ENCODE results near the gene RBP5.
"Not testable (repeated sequence)": the region's sequence is repeated elsewhere in the genome, so short reads cannot be mapped to it uniquely, and the experiment has no call there.

Gene RBP5

DNA sequence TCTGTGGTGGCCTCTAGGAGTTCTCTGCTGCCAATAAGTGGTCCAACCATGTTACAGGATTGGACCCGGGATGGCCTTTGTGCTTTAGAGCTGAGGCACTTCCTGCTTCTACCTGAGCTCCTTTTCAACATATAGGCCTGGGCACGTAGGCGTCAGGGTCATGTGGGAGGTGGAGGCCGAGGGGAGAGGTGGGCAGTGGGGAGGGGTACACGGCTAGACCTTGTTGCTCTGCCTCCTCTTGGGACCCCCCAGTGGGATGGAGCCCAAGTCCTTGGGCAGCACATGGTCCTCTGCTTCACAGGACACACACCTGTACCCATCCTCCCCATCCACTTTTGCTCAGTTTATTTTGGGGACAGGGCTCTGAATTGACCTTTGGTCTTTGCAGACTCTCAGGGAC lies 7.4 kb downstream of the RBP5 start:
- DNase-seq: no peak

GRCh38 chr12:7120166-7120565 lies 8.5 kb downstream of the RBP5 start:
- DNase-seq: no peak

- no peak for DNase-seq
These were observed 9.8 kb downstream of the RBP5 start for GRCh38 chr12:7118881-7119280.

DNA sequence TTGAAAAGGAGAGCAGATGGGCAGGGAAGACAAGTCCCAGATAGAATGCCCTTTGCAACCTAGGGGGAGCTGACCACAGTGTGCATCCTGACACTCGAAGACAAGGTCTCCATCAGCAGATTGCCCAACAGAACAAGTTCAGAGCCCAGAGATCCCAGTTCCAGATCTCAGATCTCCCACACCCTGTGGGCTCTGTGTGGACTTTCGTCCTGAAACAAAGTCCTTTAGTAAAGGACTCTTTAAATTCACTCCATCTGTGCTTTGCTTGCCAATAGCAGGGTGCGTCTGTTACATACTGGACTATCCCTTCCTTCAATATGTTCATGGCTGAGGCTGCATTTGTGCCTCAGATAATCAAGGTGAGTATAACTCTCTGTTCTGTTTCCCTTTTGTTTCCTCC lies 11.0 kb downstream of the RBP5 start:
- no peak for DNase-seq

GRCh38 chr12:7116916-7117315 lies 11.8 kb downstream of the RBP5 start:
- DNase-seq: no peak

- DNase-seq: no peak
These were observed 12.5 kb downstream of the RBP5 start for GRCh38 chr12:7116196-7116595.

DNA sequence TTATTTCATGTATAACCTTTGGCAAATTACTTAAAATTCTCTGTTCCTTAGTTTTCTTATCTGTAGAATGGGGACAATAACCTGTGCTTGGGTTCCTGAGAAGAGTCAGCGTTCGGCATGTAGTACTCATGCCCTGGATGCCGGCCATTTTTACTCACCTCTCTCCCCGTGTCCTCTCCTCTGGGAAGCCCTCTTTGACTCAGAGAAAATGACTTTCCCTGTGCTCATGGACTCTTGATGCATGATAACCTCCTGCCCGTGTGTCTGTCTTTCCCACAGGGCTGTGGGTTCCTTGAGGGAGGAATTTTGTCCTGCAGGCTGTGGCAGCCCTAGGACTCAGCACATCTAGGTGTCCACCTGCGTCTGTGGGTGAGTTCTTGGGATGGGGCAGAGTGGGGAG lies 13.8 kb downstream of the RBP5 start:
- DNase-seq: no peak

GRCh38 chr12:7114008-7114407 lies 14.7 kb downstream of the RBP5 start:
- DNase-seq: no peak

DNA sequence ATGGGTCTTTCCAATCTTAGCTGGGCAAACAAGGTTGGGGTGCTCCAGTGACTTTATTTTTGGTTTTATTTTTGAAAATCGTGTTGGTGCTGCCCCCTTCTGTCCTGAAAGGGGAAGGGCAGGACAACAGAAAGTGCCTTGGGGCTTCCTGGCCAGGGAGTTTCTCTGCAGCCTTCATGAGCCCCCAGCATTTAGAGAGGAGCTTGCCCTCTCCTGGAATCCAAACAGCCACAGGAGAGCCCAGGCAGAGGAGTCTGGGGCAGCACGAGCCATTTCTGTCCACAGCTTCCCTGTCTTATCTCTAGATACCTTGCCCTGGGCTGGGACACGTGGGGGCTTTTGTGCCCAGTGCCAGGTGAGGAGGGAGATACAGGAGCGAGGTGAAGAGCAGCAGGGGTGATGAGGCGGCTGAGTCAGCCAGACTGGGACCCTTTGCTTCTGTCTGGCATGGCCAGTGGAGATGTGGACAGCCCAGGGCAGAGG lies 15.3 kb downstream of the RBP5 start:
- DNase-seq: no peak

DNA sequence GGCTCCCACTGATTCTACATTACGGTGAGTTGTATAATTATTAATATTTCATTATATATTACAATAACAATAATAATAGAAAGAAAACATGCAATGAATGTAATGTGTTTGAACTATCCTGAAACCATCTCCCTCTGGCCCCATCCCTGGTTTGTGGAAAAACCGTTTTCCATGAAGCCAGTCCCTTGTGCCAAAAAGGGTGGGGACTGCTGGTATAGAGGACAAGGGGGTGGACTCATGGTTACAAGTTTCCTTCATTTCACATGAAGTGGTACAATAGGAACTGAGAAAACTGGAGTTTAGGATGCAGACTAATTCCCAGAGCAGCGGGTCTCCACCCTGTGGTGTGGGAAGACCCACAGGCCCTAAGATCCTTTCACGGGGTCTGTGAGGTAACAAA lies 16.6 kb downstream of the RBP5 start:
- DNase-seq: no peak

DNA sequence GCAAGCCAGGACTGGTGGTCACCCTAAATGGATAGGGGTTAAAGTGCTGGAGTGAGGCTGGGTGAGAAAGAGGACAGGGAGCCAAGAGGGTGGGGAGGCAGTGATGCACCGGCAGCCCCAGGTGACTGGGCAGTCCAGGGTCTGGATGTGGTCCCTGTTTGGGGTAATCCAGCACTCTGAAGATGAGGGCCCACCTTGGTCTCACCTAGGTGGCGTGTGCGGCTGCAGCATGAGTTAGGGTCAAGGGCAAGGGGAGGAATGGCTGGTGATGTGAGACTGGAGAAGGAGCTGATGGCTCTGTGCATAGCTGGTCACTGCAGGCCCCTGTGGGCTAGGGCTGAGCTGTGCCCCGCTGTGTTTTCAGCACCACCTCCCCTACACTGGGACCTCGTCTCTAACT lies 18.0 kb downstream of the RBP5 start:
- no peak for DNase-seq

DNA sequence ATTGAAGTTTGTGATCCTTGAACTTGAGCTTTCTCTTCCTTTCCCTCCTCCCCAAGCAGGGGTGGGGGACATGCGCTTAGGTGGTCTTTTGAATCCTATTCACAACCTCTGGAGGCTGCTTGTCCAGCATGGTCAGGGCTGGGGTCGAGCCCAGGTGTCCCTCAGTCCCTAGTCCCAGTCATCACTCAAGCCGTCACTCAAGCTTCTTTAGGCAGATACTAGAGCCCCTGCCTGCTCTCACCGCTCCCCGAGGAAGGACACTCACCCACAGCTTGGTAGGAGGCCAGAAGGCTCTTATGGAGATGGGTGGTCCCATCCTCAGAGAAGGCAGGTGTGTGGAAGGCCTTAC lies 19.1 kb downstream of the RBP5 start:
- DNase-seq: no peak

DNA sequence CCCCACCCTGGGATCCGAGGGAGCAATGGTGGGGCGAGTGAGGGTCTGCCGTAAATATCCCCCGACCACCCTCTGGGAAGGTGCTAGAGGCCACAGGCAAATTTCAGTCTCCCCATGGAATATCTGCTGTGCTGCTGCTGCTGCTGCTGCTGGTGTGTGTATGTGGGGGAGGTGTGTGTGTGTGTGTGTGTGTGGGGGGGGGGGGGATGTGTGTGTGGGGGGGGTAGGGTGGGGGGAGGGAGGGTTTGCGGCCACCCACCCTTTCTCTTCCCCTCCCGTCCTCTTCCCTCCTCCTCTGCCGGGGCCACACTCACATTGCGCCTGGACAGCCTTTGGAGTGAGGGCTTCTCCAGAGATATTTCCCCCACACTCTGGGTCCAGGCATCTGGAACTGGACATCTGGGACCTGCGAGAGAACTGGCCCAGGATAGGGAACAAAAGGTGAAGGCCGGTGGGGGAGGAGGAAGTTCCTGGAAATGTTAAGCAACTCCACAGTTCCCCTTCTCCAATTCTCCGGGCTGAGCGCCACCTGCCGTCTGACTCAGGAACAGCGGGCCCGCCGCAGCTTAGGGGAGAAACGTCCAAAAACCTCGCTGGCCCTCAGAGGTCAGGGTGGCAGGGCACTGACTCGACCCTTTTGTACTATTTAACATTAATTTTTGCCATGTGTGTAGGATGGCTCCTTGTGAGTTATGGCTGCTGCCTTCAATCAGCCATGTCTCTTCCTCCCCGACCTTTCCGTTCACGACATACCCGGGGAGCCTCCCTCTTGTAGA lies 19.7 kb downstream of the RBP5 start, which contains the start of gene C1RL:
TSS of gene C1RL (minus strand) at position 419 of the 776 bp plus-strand sequence. CDS start at position 385, 34 bp downstream.
- peak; percentile 33 for DNase-seq

DNA sequence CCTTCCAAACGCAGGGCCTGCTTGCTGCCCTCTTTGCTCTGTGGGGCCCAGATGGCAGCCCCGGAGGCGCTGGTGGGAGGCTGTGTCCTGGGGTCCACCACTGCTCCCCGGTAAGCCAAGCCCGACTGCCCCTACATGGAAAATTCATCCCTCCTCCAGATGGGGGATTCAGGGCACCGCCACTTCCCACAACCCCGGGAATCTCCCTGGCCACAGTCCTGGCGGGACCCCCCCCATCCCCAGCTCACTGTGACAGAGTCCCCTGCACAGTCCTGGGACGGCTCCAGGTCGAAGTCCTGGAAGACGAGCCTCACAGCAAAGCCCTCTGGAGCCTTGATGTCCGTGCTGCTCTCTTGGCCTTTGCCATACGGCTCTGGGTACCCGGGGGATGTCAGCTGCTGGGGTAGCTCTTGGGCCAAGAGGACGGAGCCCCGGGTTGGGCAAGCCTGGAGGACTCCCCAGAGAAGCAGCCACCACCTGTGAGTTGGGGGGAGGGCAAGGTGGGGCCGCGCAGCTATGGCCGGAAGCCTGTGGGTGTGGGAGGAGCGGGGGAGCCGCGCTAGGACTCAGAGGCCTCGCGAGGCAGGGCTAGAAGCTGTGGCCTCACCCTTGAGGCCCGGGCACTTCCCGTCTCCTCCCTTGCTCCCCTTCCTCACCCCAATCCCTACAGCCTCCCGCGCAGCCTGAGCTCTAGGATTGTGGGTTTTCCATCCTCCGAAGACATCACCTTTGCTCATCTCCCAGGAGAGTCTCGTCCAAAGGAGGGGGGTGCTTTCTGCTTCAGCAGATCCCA lies 20.5 kb downstream of the RBP5 start:
- DNase-seq: no peak

DNA sequence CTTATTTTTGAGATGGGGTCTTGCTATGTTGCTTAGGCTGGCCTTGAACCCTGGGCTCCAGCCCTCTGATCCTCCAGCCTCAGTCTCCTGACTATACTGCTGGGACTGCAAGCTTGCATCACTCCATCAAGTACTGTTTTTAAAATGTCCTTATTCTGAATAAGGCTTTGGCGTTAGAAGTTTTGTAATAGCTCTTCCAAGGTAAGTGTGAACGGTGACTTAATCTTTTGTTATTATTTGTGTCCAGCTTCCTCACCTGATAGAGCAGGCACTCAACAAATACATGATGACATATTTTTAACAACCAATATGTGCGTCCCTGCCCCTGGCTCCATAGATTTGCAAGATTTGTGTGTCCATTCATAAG lies 21.1 kb downstream of the RBP5 start:
- DNase-seq: no peak

DNA sequence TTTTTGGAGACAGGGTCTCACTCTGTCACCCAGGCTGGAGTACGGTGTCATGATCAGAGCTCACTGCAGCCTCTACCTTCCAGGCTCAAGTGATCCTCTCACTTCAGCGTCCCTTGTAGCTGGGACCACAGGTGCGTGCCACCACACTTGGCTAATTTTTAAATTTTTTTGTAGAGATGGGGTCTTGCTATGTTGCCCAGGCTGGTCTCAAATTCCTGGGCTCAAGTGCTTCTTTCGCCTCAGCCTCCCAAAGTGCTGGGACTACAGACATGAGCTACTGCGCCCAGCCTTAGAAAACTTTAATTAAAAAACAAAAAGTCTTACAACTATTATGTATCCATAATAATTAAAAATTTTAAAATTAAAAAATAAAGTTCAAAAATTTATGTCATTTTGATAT lies 21.5 kb downstream of the RBP5 start:
- DNase-seq: not testable (repeated sequence)

GRCh38 chr12:7106082-7106481 lies 22.6 kb downstream of the RBP5 start:
- no peak for DNase-seq

DNA sequence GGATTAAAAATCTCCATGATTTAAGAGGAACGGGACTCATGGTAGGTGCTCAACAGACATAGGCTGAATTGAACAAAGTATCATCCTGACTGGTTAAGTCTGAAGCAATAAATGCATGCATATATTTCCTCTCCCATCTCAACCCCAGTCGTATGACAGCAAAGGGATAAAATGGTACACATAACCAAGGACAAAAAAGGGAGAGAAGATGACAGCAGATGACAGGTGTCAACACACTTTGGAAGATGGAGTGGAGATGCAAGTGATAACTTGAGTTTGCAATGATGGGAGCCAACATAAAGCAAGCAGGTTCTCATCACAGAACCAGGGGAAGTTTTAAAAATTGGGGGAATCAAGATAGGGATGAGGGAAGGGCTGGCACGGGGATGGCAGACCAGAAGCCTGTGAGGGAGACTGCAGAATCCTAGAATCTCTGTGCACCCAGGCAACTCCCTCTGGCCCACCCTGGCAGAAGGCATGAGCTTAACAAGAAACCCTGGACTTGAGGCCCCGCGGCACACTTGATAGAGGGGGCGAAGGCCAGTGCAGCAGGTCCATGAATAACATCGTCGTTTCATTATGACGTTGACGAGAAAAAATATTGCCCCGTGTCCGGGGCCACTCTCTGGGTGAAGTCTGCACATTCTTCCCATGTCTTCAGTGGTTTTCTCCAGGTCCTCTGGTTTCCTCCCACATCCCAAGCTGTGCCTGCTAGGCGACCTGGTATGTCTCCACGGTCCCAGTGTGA lies 24.7 kb downstream of the RBP5 start:
- no peak for DNase-seq

GRCh38 chr12:7102582-7102981 lies 26.1 kb downstream of the RBP5 start:
- no peak for DNase-seq

DNA sequence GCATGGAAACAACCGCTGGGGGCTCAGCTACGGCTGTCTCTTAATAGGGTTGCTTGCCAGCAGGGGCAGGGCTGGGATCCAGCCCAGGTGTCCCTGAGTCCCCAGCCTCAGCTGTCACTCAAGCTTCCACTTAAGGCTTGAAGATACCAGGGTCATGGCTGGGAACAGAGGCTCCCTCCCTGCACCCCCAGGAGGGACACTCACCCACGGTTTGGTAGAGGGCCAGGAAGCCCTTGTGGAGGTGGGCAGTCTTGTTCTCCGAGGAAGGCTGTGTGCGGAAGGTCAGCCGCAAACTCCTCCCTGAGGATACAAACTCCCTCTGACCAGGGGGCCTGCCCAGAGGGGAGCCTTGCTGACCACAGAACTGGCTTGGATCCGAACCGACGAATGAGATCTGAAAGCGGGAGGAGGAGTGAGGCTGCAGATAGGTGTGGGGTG lies 27.0 kb downstream of the RBP5 start:
- DNase-seq: no peak

DNA sequence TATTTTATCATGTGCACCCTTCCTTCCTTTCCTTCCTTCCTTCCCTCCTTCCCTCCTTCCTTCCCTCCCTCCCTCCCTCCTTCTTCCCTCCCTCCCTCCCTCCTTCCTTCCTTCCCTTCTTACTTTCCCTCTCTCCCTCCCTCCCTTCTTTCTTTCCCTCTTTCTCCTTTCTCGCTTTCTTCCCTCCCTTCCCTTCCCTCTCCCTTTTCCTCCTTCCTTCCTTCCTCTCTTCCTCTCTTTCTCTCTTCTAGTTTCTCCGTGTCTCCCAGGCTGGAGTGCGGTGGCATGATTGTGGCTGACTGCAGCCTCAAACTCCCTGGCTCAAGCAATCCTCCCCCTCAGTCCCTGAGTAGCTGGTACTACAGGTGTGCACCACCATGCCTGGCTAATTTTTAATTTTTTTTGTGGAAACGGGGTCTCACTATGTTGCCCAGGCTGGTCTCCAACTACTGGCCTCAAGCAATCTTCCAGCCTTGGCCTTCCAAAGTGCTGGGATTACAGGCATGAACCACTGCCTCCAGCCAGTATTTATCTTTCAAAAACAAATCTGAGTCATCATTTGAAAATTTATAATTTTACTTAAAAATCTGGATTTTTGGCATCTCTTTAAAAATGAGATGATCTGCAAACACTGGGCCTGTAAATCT lies 27.5 kb downstream of the RBP5 start:
- no peak for DNase-seq

DNA sequence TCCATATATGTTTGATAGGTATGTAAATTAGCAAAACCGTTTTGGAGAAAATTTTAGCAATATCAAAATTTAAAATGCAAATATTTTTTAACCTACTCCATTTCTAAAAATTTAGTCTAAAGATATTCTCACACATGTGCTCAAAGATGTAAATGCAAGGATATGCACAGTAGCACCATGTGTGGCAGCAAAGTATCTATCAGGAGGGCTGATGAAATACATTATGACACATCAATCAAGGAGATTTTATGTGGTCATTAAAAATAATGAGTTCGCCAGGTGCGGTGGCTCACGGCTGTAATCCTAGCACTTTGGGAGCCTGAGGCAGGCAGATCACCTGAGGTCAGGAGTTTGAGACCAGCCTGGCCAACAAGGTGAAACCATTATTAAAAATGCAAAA lies 28.4 kb downstream of the RBP5 start:
- no peak for DNase-seq

Measured in NCI-H524 treated with DMSO at 0.1 percent for 48 hours (cell line).